ENCODE results near the gene CRYBG2. TPM values are rescaled to one million over a fixed set of nuclear protein-coding genes. Genes with fewer than 3 reads are reported as not detected.

CRYBG2 gene
- total and polyA plus RNA-seq, 10 of the 15 experiments (the other 5 are each of a cell fraction or from before 2014, with no cell fraction given), result 0.03 to 1.2 (median 0.11) TPM; not detected in 4

GRCh38 chr1:26362331-26362730 lies 8.4 kb upstream of the CRYBG2 start:
- H3K27ac ChIP-seq (ENCODE audit: control insufficient read depth, insufficient read depth), result no peak overlapping the region
- no peaks in the 10 kb centered on the region for H4K20me1 ChIP-seq (ENCODE audit: control insufficient read depth, insufficient read depth)
- ChIA-PET POLR2A (no interaction called here), RAD21 (ENCODE audit: unreplicated experiment) (interaction anchor here (1.3 to 4.1 kb wide), 3 partner anchors 44 to 77 kb away, joined by 3 to 29 read pairs (median 9); partner anchors contain the start of gene CD52), CTCF (interaction anchor here (0.6 to 5.6 kb wide), 13 partner anchors 11 to 236 kb away, joined by 3 to 89 read pairs (median 3); partner anchors contain the start of gene ZNF683), SMC1A (ENCODE audit: uncharacterized antibody, unreplicated experiment) (interaction anchor here (2.1 to 3.0 kb wide), 2 partner anchors 16 to 77 kb away, joined by 13 to 17 read pairs; no protein-coding TSS in a partner anchor)
- DNase-seq (ENCODE audit: low read depth, low spot score), result no peak
- 33% methylated on average over 3 of the region's 3 CpGs for WGBS (ENCODE audit: insufficient coverage, insufficient replicate concordance, low lambda C conversion rate, missing lambda C conversion rate)
- H3K4me1 ChIP-seq (ENCODE audit: control insufficient read depth, insufficient read depth, low read length), result no peaks in the 10 kb centered on the region; the same call in 1 of the 2 replicates
- H3K27me3 ChIP-seq (replicated peaks in 1 of 2; ENCODE audit: control insufficient read depth in 2 of 2, insufficient read depth in 2 of 2, low read length in 1 of 2), result peaks cover 4 to 5% of the 10 kb centered on the region in 2 experiments; a peak in 3 of 4 replicates
- H2AFZ ChIP-seq (ENCODE audit: control insufficient read depth, low read depth, low read length), result no peak overlapping the region
- no TSS peak for BruUV-seq (replicated peaks)
- H3K4me2 ChIP-seq (ENCODE audit: control insufficient read depth, insufficient read depth), result no peak overlapping the region
- no peak for FAIRE-seq
- H3K4me3 ChIP-seq, result no peak overlapping the region
- no peaks in the 10 kb centered on the region for H3K9me3 ChIP-seq (replicated peaks; ENCODE audit: control insufficient read depth, insufficient read depth, low read length)
- in situ Hi-C loops (cut with MboI) (no loop called here), intact Hi-C loops (cut with micrococcal nuclease; ENCODE audit: unreplicated experiment) (loop anchor here (2.0 to 10.0 kb wide), 2 partner anchors 52 to 78 kb away; partner anchors contain the start of gene LIN28A)
- no peak for ATAC-seq
- H3K9ac ChIP-seq (ENCODE audit: control insufficient read depth, insufficient read depth, low read length), result no peak overlapping the region
- H3K79me2 ChIP-seq (ENCODE audit: control insufficient read depth, insufficient read depth, low read length), result no peaks in the 10 kb centered on the region
- no peaks in the 10 kb centered on the region for H3K36me3 ChIP-seq (ENCODE audit: control insufficient read depth in 2 of 2, insufficient read depth in 2 of 2, low read length in 1 of 2)
- TF ChIP-seq E2F8 (IDR thresholded peaks at IDR 0.05; ENCODE audit: low read depth, partially characterized antibody) (no peak), PBX3 (IDR thresholded peaks at IDR 0.05; ENCODE audit: insufficient replicate concordance, low read depth, low read length) (no peak), HSF1 (IDR thresholded peaks at IDR 0.05; ENCODE audit: low read depth, low read length) (no peak), JUNB (IDR thresholded peaks at IDR 0.05) (no peak), ZBTB40 (IDR thresholded peaks at IDR 0.05; ENCODE audit: borderline replicate concordance) (no peak), MEF2A (IDR thresholded peaks at IDR 0.05; ENCODE audit: insufficient read depth, low read depth, low read length) (no peak), NRF1 (conservative IDR thresholded peaks at IDR 0.05; ENCODE audit: low read depth, low read length) (no peak), CEBPB (IDR thresholded peaks at IDR 0.05; ENCODE audit: borderline replicate concordance in 1 of 2, low read depth in 2 of 2, low read length in 2 of 2) (no peak), BCL11A (IDR thresholded peaks at IDR 0.05; ENCODE audit: low read depth, low read length) (no peak), ZSCAN29 (IDR thresholded peaks at IDR 0.05) (no peak), PML (IDR thresholded peaks at IDR 0.05; ENCODE audit: low read length) (no peak), ESRRA (IDR thresholded peaks at IDR 0.05; ENCODE audit: low read length) (no peak)

Data from GM12878 (cell line).